H9 (cell line): ENCODE results near the gene COL27A1. TPM values are rescaled to one million over a fixed set of nuclear protein-coding genes. Genes with fewer than 3 reads are reported as not detected.
A peak's percentile ranks its signal among the peaks of the same experiment; 100 is the strongest.

Source experiments
- DNase-seq: peaks from one replicate; pipeline ENCODE4 v3.0.0-alpha.2; 2017
- H2AFZ ChIP-seq: one replicate; pipeline ENCODE4 v1.6.1; 2013; ENCODE audit warnings: mild to moderate bottlenecking, low read length, control low read depth, moderate library complexity
- H2AK5ac ChIP-seq: 2 replicates; pipeline ENCODE4 v1.6.1; 2013; ENCODE audit warnings: low read length, control low read depth, mixed read lengths; ENCODE audit not compliant: insufficient read length
- H2BK120ac ChIP-seq: one replicate; pipeline ENCODE4 v1.6.1; 2013; ENCODE audit warnings: low read depth, mild to moderate bottlenecking, low read length, control low read depth, inconsistent platforms; ENCODE audit not compliant: poor library complexity, severe bottlenecking
- H2BK12ac ChIP-seq: 2 replicates; pipeline ENCODE4 v1.6.1; 2013; ENCODE audit warnings: low read length, control low read depth, mixed read lengths, low read depth; ENCODE audit not compliant: insufficient read length
- H2BK15ac ChIP-seq: 2 replicates; pipeline ENCODE4 v1.6.1; 2013; ENCODE audit warnings: low read depth, low read length, control low read depth
- H2BK20ac ChIP-seq: one replicate; pipeline ENCODE4 v1.6.1; 2013; ENCODE audit warnings: low read depth, mild to moderate bottlenecking, low read length, control low read depth, inconsistent platforms; ENCODE audit not compliant: poor library complexity, severe bottlenecking
- H2BK5ac ChIP-seq: 2 replicates; pipeline ENCODE4 v1.6.1; 2013; ENCODE audit warnings: low read length, control low read depth, mixed read lengths; ENCODE audit not compliant: insufficient read length
- H3K14ac ChIP-seq: 2 replicates; pipeline ENCODE4 v1.6.1; 2013; ENCODE audit warnings: low read length, control low read depth; ENCODE audit not compliant: insufficient read depth
- H3K18ac ChIP-seq: 2 replicates; pipeline ENCODE4 v1.6.1; 2013; ENCODE audit warnings: low read depth, mild to moderate bottlenecking, mixed read lengths, low read length, control low read depth; ENCODE audit not compliant: insufficient read length
- H3K23ac ChIP-seq: 2 replicates; pipeline ENCODE4 v1.6.1; 2013; ENCODE audit warnings: low read length, control low read depth, mixed read lengths, low read depth; ENCODE audit not compliant: insufficient read length
- H3K23me2 ChIP-seq: 2 replicates; pipeline ENCODE4 v1.6.1; 2013; ENCODE audit warnings: low read depth, mild to moderate bottlenecking, mixed read lengths, low read length, control low read depth; ENCODE audit not compliant: insufficient read length, poor library complexity, severe bottlenecking
- H3K27ac ChIP-seq: 2 replicates; pipeline ENCODE4 v1.5.1; 2013; ENCODE audit warnings: low read length, control low read depth, mixed read lengths, low read depth; ENCODE audit not compliant: insufficient read length
- H3K27me3 ChIP-seq: 2 replicates; pipeline ENCODE4 v1.6.1; 2013; ENCODE audit warnings: low read length, control low read depth, inconsistent platforms; ENCODE audit not compliant: insufficient read depth
- H3K4ac ChIP-seq: 2 replicates; pipeline ENCODE4 v1.6.1; 2013; ENCODE audit warnings: low read depth, mild to moderate bottlenecking, control low read depth, inconsistent platforms, low read length, moderate library complexity
- H3K4me1 ChIP-seq: 2 replicates; pipeline ENCODE4 v1.6.1; 2013; ENCODE audit warnings: low read length, control low read depth, inconsistent platforms; ENCODE audit not compliant: insufficient read depth
- H3K4me2 ChIP-seq: 2 replicates; pipeline ENCODE4 v1.6.1; 2013; ENCODE audit warnings: low read length, control low read depth, mixed read lengths; ENCODE audit not compliant: insufficient read length, insufficient read depth
- H3K56ac ChIP-seq: 2 replicates; pipeline ENCODE4 v1.6.1; 2013; ENCODE audit warnings: low read depth, mild to moderate bottlenecking, mixed read lengths, low read length, control low read depth; ENCODE audit not compliant: insufficient read length
- H3K79me1 ChIP-seq: 2 replicates; pipeline ENCODE4 v1.6.1; 2013; ENCODE audit warnings: low read depth, mild to moderate bottlenecking, moderate library complexity, low read length, control low read depth, inconsistent platforms; ENCODE audit not compliant: insufficient read depth, poor library complexity, severe bottlenecking
- H3K79me2 ChIP-seq: 2 replicates; pipeline ENCODE4 v1.6.1; 2013; ENCODE audit warnings: low read length, control low read depth, inconsistent platforms; ENCODE audit not compliant: insufficient read depth
- H3K9ac ChIP-seq: 2 replicates; pipeline ENCODE4 v1.6.1; 2013; ENCODE audit warnings: low read length, control low read depth, mixed read lengths; ENCODE audit not compliant: insufficient read length; ENCODE audit errors: extremely low read depth
- H3K9me3 ChIP-seq: one replicate; pipeline ENCODE4 v1.6.1; 2013; ENCODE audit warnings: low read depth, low read length, inconsistent platforms; ENCODE audit not compliant: control insufficient read depth
- H3T11ph ChIP-seq: one replicate; pipeline ENCODE4 v1.6.1; 2013; ENCODE audit warnings: mild to moderate bottlenecking, low read length, control low read depth, inconsistent platforms
- H4K20me1 ChIP-seq: one replicate; pipeline ENCODE4 v1.6.1; 2013; ENCODE audit not compliant: control insufficient read depth, insufficient read length, insufficient read depth
- H4K5ac ChIP-seq: 2 replicates; pipeline ENCODE4 v1.6.1; 2013; ENCODE audit warnings: low read depth, mild to moderate bottlenecking, mixed read lengths, low read length, control low read depth; ENCODE audit not compliant: insufficient read length
- H4K8ac ChIP-seq: replicated peaks from 2 replicates; pipeline ENCODE4 v1.6.1; 2013; ENCODE audit warnings: low read length, control low read depth, mixed read lengths, low read depth; ENCODE audit not compliant: insufficient read length
- H4K91ac ChIP-seq: 2 replicates; pipeline ENCODE4 v1.6.1; 2013; ENCODE audit warnings: low read depth, mild to moderate bottlenecking, moderate library complexity, mixed read lengths, low read length, control low read depth; ENCODE audit not compliant: insufficient read length
- H3K27ac Mint-ChIP-seq, 3 experiments: 2 replicates in 2 of 3; 3 replicates in 1 of 3; pipeline ENCODE4 v1.8.0; 2020 to 2021; ENCODE audit warnings: mixed read lengths in 3 of 3, mild to moderate bottlenecking in 1 of 3, moderate library complexity in 1 of 3
- H3K27me3 Mint-ChIP-seq: 2 replicates; pipeline ENCODE4 v1.8.0; 2021; ENCODE audit warnings: low read depth, mild to moderate bottlenecking, moderate library complexity, mixed read lengths
- H3K36me3 Mint-ChIP-seq, 3 experiments: 2 replicates in 2 of 3; 3 replicates in 1 of 3; pipeline ENCODE4 v1.8.0; 2020 to 2021; ENCODE audit warnings: low read depth in 3 of 3, mixed read lengths in 3 of 3; ENCODE audit not compliant: insufficient read depth in 1 of 3
- H3K4me1 Mint-ChIP-seq, 2 experiments: 2 replicates each; pipeline ENCODE4 v1.8.0; 2020; ENCODE audit warnings: mixed read lengths in 2 of 2
- H3K4me3 Mint-ChIP-seq, 2 experiments: 2 replicates in 1 of 2; 3 replicates in 1 of 2; pipeline ENCODE4 v1.8.0; 2020 to 2021; ENCODE audit warnings: mild to moderate bottlenecking in 2 of 2, mixed read lengths in 2 of 2, moderate library complexity in 1 of 2
- H3K9me3 Mint-ChIP-seq, 2 experiments: 2 replicates in 1 of 2; 3 replicates in 1 of 2; pipeline ENCODE4 v1.8.0; 2020; ENCODE audit warnings: mild to moderate bottlenecking in 2 of 2, mixed read lengths in 2 of 2, moderate library complexity in 1 of 2
- WGBS: extraction: QIAGEN DNeasy Blood & Tissue Kit; methylation state at CpG from one replicate; pipeline ENCODE4 v1.1.7; 2013; ENCODE audit warnings: missing lambda C conversion rate, low lambda C conversion rate, mixed read lengths; ENCODE audit not compliant: insufficient read length; ENCODE audit errors: extremely low coverage; 5-methylcytosine and 5-hydroxymethylcytosine counted together
- total RNA-seq: library from RNA; stranded (reverse); gene quantifications from 2 replicates; pipeline ENCODE4 v1.2.1, GENCODE V29; 2021
- TF ChIP-seq, protein P1 (sequence below): fragments of 200-600 bp; sonication (generic); conservative IDR thresholded peaks from 3 replicates; pipeline ENCODE4 v1.8.0; 2021; ENCODE audit warnings: antibody characterized with exemption, mild to moderate bottlenecking

The COL27A1 gene
- total RNA-seq, 1 experiment from 2014 or later = 17.9 TPM

- Histone ChIP-seq H2BK12ac (no peak overlapping the region), H3K18ac (peak overlapping the region; percentile 59), H3K23me2 (no peaks in the 10 kb centered on the region), H4K20me1 (no peaks in the 10 kb centered on the region), H3K79me1 (no peaks in the 10 kb centered on the region), H3K4ac (no peak overlapping the region), H3K14ac (peak overlapping the region; percentile 62), H3K9ac (no peak overlapping the region), H4K8ac (no peak overlapping the region), H2BK20ac (no peak overlapping the region), H4K91ac (no peak overlapping the region), H3K27me3 (no peaks in the 10 kb centered on the region), H3K27ac (no peak overlapping the region), H3T11ph (no peak overlapping the region), H2BK5ac (no peak overlapping the region), H2AK5ac (no peak overlapping the region), H3K56ac (no peak overlapping the region), H4K5ac (no peak overlapping the region), H2AFZ (no peak overlapping the region), H3K79me2 (no peaks in the 10 kb centered on the region), H2BK15ac (no peak overlapping the region), H3K4me2 (no peak overlapping the region), H2BK120ac (no peak overlapping the region), H3K4me1 (0 out of 2 replicates have a peak, but pooled peaks cover 3% of the 10 kb centered on the region), H3K23ac (no peak overlapping the region), H3K9me3 (no peaks in the 10 kb centered on the region)
- Mint-ChIP-seq H3K36me3 (peaks cover 1 to 13% (median 6%) of the 10 kb centered on the region in 3 experiments), H3K27ac (peak overlapping the region in 1 of 3 experiments; percentile 79; a peak in 3 of 7 replicates), H3K9me3 (no peaks in the 10 kb centered on the region; a peak in 1 of 5 replicates), H3K4me3 (peak overlapping the region in 1 of 2 experiments; percentile 23; a peak in 1 of 5 replicates), H3K4me1 (peaks cover 14 to 29% of the 10 kb centered on the region in 2 experiments), H3K27me3 (no peaks in the 10 kb centered on the region)
- no peak for DNase-seq
- TF ChIP-seq, protein P1, sequence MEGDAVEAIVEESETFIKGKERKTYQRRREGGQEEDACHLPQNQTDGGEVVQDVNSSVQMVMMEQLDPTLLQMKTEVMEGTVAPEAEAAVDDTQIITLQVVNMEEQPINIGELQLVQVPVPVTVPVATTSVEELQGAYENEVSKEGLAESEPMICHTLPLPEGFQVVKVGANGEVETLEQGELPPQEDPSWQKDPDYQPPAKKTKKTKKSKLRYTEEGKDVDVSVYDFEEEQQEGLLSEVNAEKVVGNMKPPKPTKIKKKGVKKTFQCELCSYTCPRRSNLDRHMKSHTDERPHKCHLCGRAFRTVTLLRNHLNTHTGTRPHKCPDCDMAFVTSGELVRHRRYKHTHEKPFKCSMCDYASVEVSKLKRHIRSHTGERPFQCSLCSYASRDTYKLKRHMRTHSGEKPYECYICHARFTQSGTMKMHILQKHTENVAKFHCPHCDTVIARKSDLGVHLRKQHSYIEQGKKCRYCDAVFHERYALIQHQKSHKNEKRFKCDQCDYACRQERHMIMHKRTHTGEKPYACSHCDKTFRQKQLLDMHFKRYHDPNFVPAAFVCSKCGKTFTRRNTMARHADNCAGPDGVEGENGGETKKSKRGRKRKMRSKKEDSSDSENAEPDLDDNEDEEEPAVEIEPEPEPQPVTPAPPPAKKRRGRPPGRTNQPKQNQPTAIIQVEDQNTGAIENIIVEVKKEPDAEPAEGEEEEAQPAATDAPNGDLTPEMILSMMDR = no peak
- no CpG with 5 or more reads among the region's 15 CpGs for WGBS
Measured at GRCh38 chr9:114287763-114288192, 132.4 kb downstream of the COL27A1 start.
